Measurements from ENCODE around the gene REG3G. TPM values are rescaled to one million over a fixed set of nuclear protein-coding genes. Genes with fewer than 3 reads are reported as not detected.

The REG3G gene
- total RNA-seq (2021) = not detected in 2 replicates
- not detected for Bru-seq, nascent RNA
- BruChase-seq, experiment 1, labeled RNA remaining after a 2-hour chase = not detected
- BruChase-seq, experiment 2, labeled RNA remaining after a 6-hour chase = not detected
- long read RNA-seq = 0 reads

- Histone ChIP-seq H3K4me3 (ENCODE audit: low read depth, low read length, poor library complexity, severe bottlenecking) (no peak within 1 kb of the TSS), H3K4me1 (ENCODE audit: insufficient read depth, low read length, poor library complexity, severe bottlenecking) (no peaks in the 10 kb centered on the region), H3K27ac (ENCODE audit: low read depth, low read length, poor library complexity, severe bottlenecking) (no peak within 1 kb of the TSS), H3K27me3 (replicated peaks; ENCODE audit: insufficient read depth, low read depth, low read length, poor library complexity) (no peaks in the 10 kb centered on the region), H3K36me3 (ENCODE audit: insufficient read depth, low read length, poor library complexity, severe bottlenecking) (no peaks in the 10 kb centered on the region), H3K9me3 (ENCODE audit: low read depth, low read length, poor library complexity, severe bottlenecking) (no peaks in the 10 kb centered on the region)
- BruUV-seq (replicated peaks) = no TSS peak
- ChIA-PET CTCF (no interaction called here), POLR2A (ENCODE audit: low non-redundant PET) (no interaction called here)
- TF ChIP-seq, protein P1, sequence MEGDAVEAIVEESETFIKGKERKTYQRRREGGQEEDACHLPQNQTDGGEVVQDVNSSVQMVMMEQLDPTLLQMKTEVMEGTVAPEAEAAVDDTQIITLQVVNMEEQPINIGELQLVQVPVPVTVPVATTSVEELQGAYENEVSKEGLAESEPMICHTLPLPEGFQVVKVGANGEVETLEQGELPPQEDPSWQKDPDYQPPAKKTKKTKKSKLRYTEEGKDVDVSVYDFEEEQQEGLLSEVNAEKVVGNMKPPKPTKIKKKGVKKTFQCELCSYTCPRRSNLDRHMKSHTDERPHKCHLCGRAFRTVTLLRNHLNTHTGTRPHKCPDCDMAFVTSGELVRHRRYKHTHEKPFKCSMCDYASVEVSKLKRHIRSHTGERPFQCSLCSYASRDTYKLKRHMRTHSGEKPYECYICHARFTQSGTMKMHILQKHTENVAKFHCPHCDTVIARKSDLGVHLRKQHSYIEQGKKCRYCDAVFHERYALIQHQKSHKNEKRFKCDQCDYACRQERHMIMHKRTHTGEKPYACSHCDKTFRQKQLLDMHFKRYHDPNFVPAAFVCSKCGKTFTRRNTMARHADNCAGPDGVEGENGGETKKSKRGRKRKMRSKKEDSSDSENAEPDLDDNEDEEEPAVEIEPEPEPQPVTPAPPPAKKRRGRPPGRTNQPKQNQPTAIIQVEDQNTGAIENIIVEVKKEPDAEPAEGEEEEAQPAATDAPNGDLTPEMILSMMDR (conservative IDR thresholded peaks at IDR 0.05; ENCODE audit: low read depth, low read length) = no peak
- no peak for TF ChIP-seq EZH2 (IDR thresholded peaks at IDR 0.05; ENCODE audit: borderline replicate concordance, low read depth, low read length, poor library complexity, severe bottlenecking)
- DNase-seq (ENCODE audit: low spot score) = no peak
- intact Hi-C loops (cut with micrococcal nuclease; ENCODE audit: unreplicated experiment) = no loop called here
Measured at GRCh38 chr2:79025421-79025820, at the start of gene REG3G. Gene REG3G (plus strand): TSS chr2:79025702. CDS start chr2:79026094, 392 bp downstream.

DNA sequence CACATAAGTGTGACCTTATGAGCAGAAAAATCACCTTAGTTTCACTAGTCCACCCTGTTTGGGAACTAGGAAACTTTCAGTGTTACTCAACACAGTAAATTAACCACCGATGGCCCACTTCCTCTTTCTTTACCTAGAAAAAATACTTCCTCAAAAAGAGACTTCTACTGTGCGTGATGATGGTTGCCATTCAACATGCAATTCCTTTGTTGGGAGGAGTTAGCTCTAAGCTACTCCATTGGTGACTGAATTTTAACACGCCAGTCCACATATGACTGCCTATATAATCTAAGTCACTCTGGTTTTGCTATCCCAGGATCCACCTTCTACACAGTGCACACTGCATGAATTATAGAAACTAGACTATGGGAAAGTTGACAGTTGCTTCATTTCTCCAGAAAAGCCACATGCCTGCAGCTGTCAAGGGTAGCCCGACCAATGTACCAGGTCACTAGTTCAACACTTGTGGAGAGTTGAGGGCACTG, 47.8 kb upstream of the REG3G start:
- Histone ChIP-seq H3K4me3 (ENCODE audit: low read depth, low read length, poor library complexity, severe bottlenecking) (no peak overlapping the region), H3K27ac (ENCODE audit: low read depth, low read length, poor library complexity, severe bottlenecking) (no peak overlapping the region), H3K9me3 (ENCODE audit: low read depth, low read length, poor library complexity, severe bottlenecking) (no peaks in the 10 kb centered on the region), H3K36me3 (ENCODE audit: insufficient read depth, low read length, poor library complexity, severe bottlenecking) (no peaks in the 10 kb centered on the region), H3K4me1 (ENCODE audit: insufficient read depth, low read length, poor library complexity, severe bottlenecking) (peaks cover 29% of the 10 kb centered on the region), H3K27me3 (replicated peaks; ENCODE audit: insufficient read depth, low read depth, low read length, poor library complexity) (no peaks in the 10 kb centered on the region)
- intact Hi-C loops (cut with micrococcal nuclease; ENCODE audit: unreplicated experiment) = loop anchor here (5.0 to 10.0 kb wide), 3 partner anchors 113 to 625 kb away; no protein-coding TSS in a partner anchor
- CTCF ChIA-PET = no interaction called here
- no peak for DNase-seq (ENCODE audit: low spot score)
- no TSS peak for BruUV-seq (replicated peaks)
- TF ChIP-seq, protein P1 (conservative IDR thresholded peaks at IDR 0.05; ENCODE audit: low read depth, low read length) = no peak
- TF ChIP-seq EZH2 (IDR thresholded peaks at IDR 0.05; ENCODE audit: borderline replicate concordance, low read depth, low read length, poor library complexity, severe bottlenecking) = no peak
- POLR2A ChIA-PET (ENCODE audit: low non-redundant PET) = no interaction called here

- Histone ChIP-seq H3K27me3 (replicated peaks; ENCODE audit: insufficient read depth, low read depth, low read length, poor library complexity) (no peaks in the 10 kb centered on the region), H3K9me3 (ENCODE audit: low read depth, low read length, poor library complexity, severe bottlenecking) (no peaks in the 10 kb centered on the region), H3K36me3 (ENCODE audit: insufficient read depth, low read length, poor library complexity, severe bottlenecking) (no peaks in the 10 kb centered on the region), H3K4me1 (ENCODE audit: insufficient read depth, low read length, poor library complexity, severe bottlenecking) (peaks cover 29% of the 10 kb centered on the region), H3K4me3 (ENCODE audit: low read depth, low read length, poor library complexity, severe bottlenecking) (no peak overlapping the region), H3K27ac (ENCODE audit: low read depth, low read length, poor library complexity, severe bottlenecking) (no peak overlapping the region)
- intact Hi-C loops (cut with micrococcal nuclease; ENCODE audit: unreplicated experiment) = loop anchor here (5.0 to 10.0 kb wide), 3 partner anchors 114 to 626 kb away; no protein-coding TSS in a partner anchor
- DNase-seq (ENCODE audit: low spot score) = no peak
- BruUV-seq (replicated peaks) = no TSS peak
- POLR2A ChIA-PET (ENCODE audit: low non-redundant PET) = no interaction called here
- TF ChIP-seq, protein P1 (conservative IDR thresholded peaks at IDR 0.05; ENCODE audit: low read depth, low read length) = no peak
- no peak for TF ChIP-seq EZH2 (IDR thresholded peaks at IDR 0.05; ENCODE audit: borderline replicate concordance, low read depth, low read length, poor library complexity, severe bottlenecking)
- CTCF ChIA-PET = interaction anchor here (0.7 kb wide), 1 partner anchor 186 kb away, joined by 5 read pairs; no protein-coding TSS in a partner anchor
Measured at GRCh38 chr2:78978340-78978739, 47.2 kb upstream of the REG3G start.

Measured in A673 (cell line).